Glomerular endothelial cell (primary cell): ENCODE measurements around the gene CABS1. TPM values are rescaled to one million over a fixed set of nuclear protein-coding genes. Genes with fewer than 3 reads are reported as not detected.

Experiments used
- DNase-seq: peaks from one replicate; pipeline ENCODE4 v3.0.0-alpha.2; 2011; ENCODE audit warnings: low read depth, low spot score; ENCODE audit errors: extremely low read depth
- total RNA-seq: library from RNA; depleted of rRNA; stranded (reverse); fragments of >200 nt; gene quantifications from 2 replicates; pipeline ENCODE4 v1.2.3, GENCODE V29; 2015

CABS1 gene
- total RNA-seq, 1 donor from 2014 or later, result not detected

- no peak for DNase-seq
Measured at GRCh38 chr4:70380578-70380977, 45.8 kb downstream of the CABS1 start.

DNA sequence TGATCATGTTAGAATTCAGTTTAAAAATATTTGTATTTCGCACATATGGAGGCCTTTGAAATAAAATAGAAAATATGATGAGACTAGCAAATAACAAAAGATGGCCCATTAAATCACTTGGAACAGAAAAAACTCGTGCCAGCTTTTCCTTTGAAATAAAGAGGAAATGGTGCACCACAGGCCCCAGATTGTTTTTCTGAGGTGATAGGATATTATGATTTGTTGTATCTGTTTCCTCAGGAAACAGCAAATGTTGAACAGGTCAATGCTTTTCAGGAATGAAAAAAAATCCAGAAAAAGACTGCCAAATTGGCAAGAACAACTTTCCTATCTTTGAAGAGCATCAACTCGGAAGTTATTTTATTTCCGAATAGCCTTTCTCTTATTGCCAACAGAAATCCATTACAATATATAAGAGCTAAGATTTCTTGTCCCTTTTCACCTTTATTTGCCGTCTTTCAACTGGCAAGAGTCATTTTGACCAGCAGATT lies 48.0 kb downstream of the CABS1 start, which contains the start of gene SMR3B:
SMR3B (plus strand) TSS at position 441 of the 491 bp plus-strand sequence. CDS start 1,380 bp downstream, outside the sequence.
- no peak for DNase-seq

Other genes with a start within 250 kb of the CABS1 start
- gene PRR27, start 180.7 kb upstream of the CABS1 start, total RNA-seq, result not detected in 2 replicates
- gene ODAM, start 139.3 kb upstream of the CABS1 start, total RNA-seq, result not detected in 2 replicates
- gene FDCSP, start 108.9 kb upstream of the CABS1 start, total RNA-seq, result not detected in 2 replicates
- gene CSN3, start 92.4 kb upstream of the CABS1 start, total RNA-seq, result not detected in 2 replicates
- gene SMR3A, start 25.8 kb downstream of the CABS1 start, total RNA-seq, result not detected in 2 replicates
- gene SMR3B, start 48.1 kb downstream of the CABS1 start, total RNA-seq, result not detected in 2 replicates
- gene OPRPN, start 63.0 kb downstream of the CABS1 start, total RNA-seq, result not detected in 2 replicates
- not detected in 2 replicates for gene MUC7, start 137.2 kb downstream of the CABS1 start, total RNA-seq
- gene AMTN, start 183.6 kb downstream of the CABS1 start, total RNA-seq, result not detected in 2 replicates